ENCODE results near the gene SHROOM3. TPM values are rescaled to one million over a fixed set of nuclear protein-coding genes. Genes with fewer than 3 reads are reported as not detected.

The SHROOM3 gene
- total and polyA plus RNA-seq, 2 experiments from 2014 or later, result 11.3 to 73.5 TPM

GRCh38 chr4:76605099-76605563 lies 170.1 kb downstream of the SHROOM3 start:
- H3K9me2 ChIP-seq (ENCODE audit: insufficient read depth), result no peaks in the 10 kb centered on the region
- no peaks in the 10 kb centered on the region for H4K20me1 ChIP-seq (replicated peaks; ENCODE audit: insufficient read depth)
- TF ChIP-seq ZNF462 (CRISPR knock-in tag; IDR thresholded peaks at IDR 0.05), result no peak
- TF ChIP-seq NANOG (IDR thresholded peaks at IDR 0.05; ENCODE audit: borderline replicate concordance), result no peak
- TF ChIP-seq ZNF114 (CRISPR knock-in tag; IDR thresholded peaks at IDR 0.05), result no peak
- no peak for TF ChIP-seq POLR2AphosphoS5 (IDR thresholded peaks at IDR 0.05; ENCODE audit: low read depth)
- TF ChIP-seq CTCF (conservative IDR thresholded peaks at IDR 0.05; ENCODE audit: low read depth in 2 of 2), result no peak
- TF ChIP-seq ETS1 (IDR thresholded peaks at IDR 0.05), result no peak
- TF ChIP-seq CREB1 (CRISPR knock-in tag; IDR thresholded peaks at IDR 0.05; ENCODE audit: low read depth), result no peak
- TF ChIP-seq EZH2phosphoT487 (IDR thresholded peaks at IDR 0.05; ENCODE audit: unreplicated experiment), result no peak
- TF ChIP-seq STAT1 (IDR thresholded peaks at IDR 0.05; ENCODE audit: unreplicated experiment), result no peak
- no peak for TF ChIP-seq ZNF331 (CRISPR knock-in tag; IDR thresholded peaks at IDR 0.05; ENCODE audit: low read depth)
- TF ChIP-seq JUNB (IDR thresholded peaks at IDR 0.05; ENCODE audit: unreplicated experiment), result no peak
- no peak for TF ChIP-seq EZH2 (IDR thresholded peaks at IDR 0.05; ENCODE audit: low read depth, unreplicated experiment)
- TF ChIP-seq, protein P1, sequence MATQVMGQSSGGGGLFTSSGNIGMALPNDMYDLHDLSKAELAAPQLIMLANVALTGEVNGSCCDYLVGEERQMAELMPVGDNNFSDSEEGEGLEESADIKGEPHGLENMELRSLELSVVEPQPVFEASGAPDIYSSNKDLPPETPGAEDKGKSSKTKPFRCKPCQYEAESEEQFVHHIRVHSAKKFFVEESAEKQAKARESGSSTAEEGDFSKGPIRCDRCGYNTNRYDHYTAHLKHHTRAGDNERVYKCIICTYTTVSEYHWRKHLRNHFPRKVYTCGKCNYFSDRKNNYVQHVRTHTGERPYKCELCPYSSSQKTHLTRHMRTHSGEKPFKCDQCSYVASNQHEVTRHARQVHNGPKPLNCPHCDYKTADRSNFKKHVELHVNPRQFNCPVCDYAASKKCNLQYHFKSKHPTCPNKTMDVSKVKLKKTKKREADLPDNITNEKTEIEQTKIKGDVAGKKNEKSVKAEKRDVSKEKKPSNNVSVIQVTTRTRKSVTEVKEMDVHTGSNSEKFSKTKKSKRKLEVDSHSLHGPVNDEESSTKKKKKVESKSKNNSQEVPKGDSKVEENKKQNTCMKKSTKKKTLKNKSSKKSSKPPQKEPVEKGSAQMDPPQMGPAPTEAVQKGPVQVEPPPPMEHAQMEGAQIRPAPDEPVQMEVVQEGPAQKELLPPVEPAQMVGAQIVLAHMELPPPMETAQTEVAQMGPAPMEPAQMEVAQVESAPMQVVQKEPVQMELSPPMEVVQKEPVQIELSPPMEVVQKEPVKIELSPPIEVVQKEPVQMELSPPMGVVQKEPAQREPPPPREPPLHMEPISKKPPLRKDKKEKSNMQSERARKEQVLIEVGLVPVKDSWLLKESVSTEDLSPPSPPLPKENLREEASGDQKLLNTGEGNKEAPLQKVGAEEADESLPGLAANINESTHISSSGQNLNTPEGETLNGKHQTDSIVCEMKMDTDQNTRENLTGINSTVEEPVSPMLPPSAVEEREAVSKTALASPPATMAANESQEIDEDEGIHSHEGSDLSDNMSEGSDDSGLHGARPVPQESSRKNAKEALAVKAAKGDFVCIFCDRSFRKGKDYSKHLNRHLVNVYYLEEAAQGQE (IDR thresholded peaks at IDR 0.05; ENCODE audit: unreplicated experiment), result no peak
- peaks cover 5% of the 10 kb centered on the region for H3K27me3 Mint-ChIP-seq (ENCODE audit: insufficient read depth, low read depth, poor library complexity)
- peaks cover 31% of the 10 kb centered on the region for H3K4me1 ChIP-seq (ENCODE audit: insufficient read depth)
- ATAC-seq, result no peak
- no peak overlapping the region for H3K4me3 ChIP-seq
- no peak overlapping the region for H3K4me3 Mint-ChIP-seq
- H3K36me3 Mint-ChIP-seq (ENCODE audit: low read depth), result no peaks in the 10 kb centered on the region
- H3F3A ChIP-seq (replicated peaks; ENCODE audit: low read depth), result no peaks in the 10 kb centered on the region
- peaks cover 31% of the 10 kb centered on the region for H3K4me1 Mint-ChIP-seq
- no peak overlapping the region for H3K27ac Mint-ChIP-seq
- no peak overlapping the region for H2AFZ ChIP-seq
- no peak overlapping the region for H3K4me2 ChIP-seq
- DNase-seq (ENCODE audit: low spot score), result no peak
- no peaks in the 10 kb centered on the region for H3K79me2 ChIP-seq (replicated peaks; ENCODE audit: insufficient read depth)
- no peaks in the 10 kb centered on the region for H3K36me3 ChIP-seq (ENCODE audit: insufficient read depth)
- no peaks in the 10 kb centered on the region for H3K27me3 ChIP-seq (ENCODE audit: insufficient read depth)
- no peaks in the 10 kb centered on the region for H3K9me3 Mint-ChIP-seq
- H3K27ac ChIP-seq (ENCODE audit: low read depth), result no peak overlapping the region

Measured in GM23338 (cell line).